ENCODE data around the gene QRFP.
"Not testable (repeated sequence)": the region's sequence is repeated elsewhere in the genome, so short reads cannot be mapped to it uniquely, and the experiment has no call there.

The QRFP gene

GRCh38 chr9:130858739-130859705, 37.6 kb downstream of the QRFP start:
- in situ Hi-C loops (cut with MboI; ENCODE audit: low sequenced_read_pairs) = no loop called here

DNA sequence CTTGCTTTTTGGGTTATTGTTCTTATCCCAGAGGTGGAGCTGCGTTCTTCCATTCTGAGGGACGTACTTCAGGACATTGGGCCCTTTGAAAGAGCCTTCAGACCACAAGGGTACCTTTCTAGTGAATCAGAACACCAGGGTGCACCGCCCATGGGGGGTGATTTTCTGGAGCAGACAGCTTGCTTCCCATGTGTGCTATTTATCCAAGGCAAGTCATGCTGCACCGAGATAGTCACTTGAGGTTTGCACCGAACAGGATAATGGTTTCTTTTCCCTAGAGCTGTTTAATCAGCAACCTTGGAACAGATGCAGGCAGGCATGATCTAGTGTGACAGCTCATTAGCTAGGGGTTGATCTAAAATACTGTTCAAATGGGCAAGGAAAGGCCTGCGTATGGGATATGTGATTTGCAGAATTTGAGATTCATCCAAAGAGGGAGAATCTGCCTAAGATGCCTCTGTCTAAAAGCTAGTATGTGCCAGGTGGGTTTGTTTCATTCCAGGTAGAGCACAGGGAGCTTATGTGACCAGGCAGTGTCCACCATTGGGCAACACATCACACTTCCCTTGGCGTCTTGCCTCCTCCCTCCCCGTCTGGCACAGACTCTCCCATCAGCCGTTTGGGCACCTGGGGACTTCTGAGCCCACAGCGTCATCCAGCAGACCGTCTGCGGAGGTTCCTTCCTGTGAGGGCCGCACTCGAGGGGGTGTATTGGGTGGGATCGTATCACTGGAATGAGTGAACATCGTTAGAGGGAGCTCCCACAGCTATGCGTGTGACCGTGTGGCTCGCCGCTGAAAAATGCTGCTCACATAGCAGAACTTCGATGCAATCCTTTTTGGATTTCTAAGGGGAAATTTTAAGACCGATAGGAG, 38.5 kb downstream of the QRFP start:
- in situ Hi-C loops (cut with MboI; ENCODE audit: low sequenced_read_pairs) = no loop called here

- in situ Hi-C loops (cut with MboI; ENCODE audit: low sequenced_read_pairs) = no loop called here
These were observed 40.1 kb downstream of the QRFP start for GRCh38 chr9:130856474-130856873.

GRCh38 chr9:130854835-130855234, 41.8 kb downstream of the QRFP start:
- in situ Hi-C loops (cut with MboI; ENCODE audit: low sequenced_read_pairs) = no loop called here

DNA sequence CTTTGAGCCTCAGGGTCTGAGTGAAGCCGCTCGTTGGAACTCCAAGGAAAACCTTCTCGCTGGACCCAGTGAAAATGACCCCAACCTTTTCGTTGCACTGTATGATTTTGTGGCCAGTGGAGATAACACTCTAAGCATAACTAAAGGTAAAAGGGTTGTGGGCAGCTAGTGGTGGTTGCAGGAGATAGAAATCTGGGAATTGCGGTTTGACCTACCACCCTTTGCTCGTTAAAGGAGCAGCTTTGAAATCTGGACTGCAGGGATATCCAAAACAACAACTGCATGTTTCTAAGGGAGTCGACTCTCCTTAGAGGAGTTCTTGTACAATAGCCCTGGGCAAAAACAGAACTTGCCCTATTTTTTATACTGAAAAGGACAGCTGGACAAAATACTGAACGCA, 42.5 kb downstream of the QRFP start:
- in situ Hi-C loops (cut with MboI; ENCODE audit: low sequenced_read_pairs) = no loop called here

DNA sequence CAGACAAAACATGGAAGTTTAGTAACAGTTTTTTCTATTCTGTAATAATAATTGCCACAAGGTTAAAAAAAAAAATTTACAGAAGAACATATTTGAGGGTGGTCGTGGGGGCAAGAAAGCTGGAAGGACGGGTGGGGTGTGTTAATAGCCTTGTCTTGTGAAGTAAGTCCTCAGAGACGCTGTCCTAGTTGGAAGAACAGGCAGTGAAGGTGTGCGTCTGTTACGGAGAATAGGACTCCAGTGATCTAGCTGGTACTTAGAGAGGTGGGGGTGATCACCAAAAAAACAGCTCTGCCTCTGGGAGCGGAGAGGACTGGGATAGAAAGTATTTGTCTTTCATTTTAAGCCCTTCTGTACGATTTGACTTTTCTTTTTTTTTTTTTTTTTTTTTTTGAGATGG, 43.8 kb downstream of the QRFP start:
- in situ Hi-C loops (cut with MboI; ENCODE audit: low sequenced_read_pairs) = no loop called here

- in situ Hi-C loops (cut with MboI; ENCODE audit: low sequenced_read_pairs) = no loop called here
These were observed 47.3 kb downstream of the QRFP start for GRCh38 chr9:130849356-130849755.

DNA sequence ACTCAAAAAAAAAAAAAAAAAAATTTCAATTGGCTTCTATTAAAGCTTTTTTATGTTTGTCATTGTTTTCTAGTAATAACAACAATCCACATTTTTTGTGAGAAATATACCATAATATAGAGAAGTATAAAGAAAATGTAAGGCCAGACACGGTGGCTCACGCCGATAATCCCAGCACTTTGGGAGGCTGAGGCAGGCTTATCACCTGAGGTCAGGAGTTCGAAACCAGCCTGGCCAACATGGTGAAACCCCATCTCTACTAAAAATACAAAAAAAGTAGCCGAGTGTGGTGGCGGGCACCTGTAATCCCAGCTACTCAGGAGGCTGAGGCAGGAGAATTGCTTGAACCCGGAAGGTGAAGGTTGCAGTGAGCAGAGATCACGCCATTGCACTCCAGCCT, 48.1 kb downstream of the QRFP start:
- in situ Hi-C loops (cut with MboI; ENCODE audit: low sequenced_read_pairs) = not testable (repeated sequence)

DNA sequence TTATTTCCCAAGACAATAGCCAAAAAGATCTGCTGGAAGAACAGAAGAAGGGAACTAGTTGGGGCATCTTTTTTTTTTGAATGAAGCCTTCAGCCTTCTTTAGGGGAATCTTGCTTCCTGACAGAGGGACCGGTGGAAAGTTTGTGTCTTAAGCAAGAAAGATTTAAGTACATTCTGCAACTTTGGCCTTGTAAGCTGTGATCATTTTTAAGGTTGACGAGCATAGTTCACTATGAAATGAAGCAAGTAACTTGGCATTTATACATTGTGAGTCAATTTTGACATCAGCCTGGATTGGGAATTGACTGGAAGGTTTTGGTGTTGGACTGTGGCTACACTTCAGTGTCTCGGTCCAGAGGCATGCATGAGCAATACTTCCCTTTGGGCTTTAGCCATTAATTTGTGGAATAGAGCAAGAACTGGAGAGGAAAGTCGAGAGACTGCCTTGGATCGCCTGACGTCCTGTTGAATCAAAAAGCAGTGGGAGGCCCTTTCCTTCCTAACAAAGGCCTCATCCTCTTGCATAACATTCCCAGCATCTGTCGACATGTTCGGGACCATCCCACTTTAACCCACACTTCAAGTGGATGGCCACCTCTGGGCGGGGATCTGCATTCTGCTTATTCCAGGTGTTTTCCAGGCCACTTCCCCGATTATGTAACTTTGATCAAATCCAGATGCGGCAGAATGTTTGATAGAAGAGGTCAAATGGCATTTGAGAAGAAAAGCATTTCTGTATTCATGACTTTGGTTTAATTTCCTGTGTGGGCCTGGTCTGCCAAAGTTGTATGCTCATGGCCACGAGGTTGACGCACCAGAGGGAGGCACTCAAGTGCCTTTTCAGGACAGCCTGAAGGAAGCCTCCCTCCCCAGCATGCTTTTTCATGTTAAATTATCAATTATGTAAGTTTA, 49.0 kb downstream of the QRFP start:
- in situ Hi-C loops (cut with MboI; ENCODE audit: low sequenced_read_pairs) = no loop called here

GRCh38 chr9:130846487-130847305, 49.9 kb downstream of the QRFP start:
- in situ Hi-C loops (cut with MboI; ENCODE audit: low sequenced_read_pairs) = no loop called here

DNA sequence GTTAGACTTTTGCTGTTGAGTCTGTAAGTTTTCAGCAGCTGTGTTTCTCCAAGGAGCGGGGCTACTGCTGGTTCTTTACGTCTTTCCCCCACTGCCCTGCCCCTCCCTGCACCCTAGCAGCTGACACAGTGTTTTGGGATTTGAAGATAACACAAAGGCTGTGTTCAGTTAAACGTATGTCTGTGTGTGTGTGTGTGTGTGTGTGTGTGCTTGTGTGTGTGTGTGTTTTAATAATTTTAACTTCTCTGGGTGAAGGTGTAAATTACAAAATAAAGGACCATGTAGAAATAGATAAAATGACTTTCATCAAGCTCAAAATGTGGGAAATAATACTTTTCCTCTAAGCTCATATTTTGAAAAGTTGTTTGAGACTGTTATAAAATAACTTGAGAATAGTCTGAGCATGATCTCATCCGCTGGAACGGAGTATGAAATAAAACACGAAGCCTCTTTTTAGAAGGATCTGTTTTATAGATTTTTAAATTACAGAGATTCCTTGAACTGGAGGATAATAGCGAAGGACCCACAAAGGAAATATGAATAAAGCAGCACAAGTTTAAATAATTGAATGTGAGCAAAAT, 50.6 kb downstream of the QRFP start:
- in situ Hi-C loops (cut with MboI; ENCODE audit: low sequenced_read_pairs) = no loop called here

GRCh38 chr9:130845254-130845653, 51.4 kb downstream of the QRFP start:
- in situ Hi-C loops (cut with MboI; ENCODE audit: low sequenced_read_pairs) = no loop called here

- in situ Hi-C loops (cut with MboI; ENCODE audit: low sequenced_read_pairs) = no loop called here
These were observed 52.6 kb downstream of the QRFP start for GRCh38 chr9:130844044-130844451.

DNA sequence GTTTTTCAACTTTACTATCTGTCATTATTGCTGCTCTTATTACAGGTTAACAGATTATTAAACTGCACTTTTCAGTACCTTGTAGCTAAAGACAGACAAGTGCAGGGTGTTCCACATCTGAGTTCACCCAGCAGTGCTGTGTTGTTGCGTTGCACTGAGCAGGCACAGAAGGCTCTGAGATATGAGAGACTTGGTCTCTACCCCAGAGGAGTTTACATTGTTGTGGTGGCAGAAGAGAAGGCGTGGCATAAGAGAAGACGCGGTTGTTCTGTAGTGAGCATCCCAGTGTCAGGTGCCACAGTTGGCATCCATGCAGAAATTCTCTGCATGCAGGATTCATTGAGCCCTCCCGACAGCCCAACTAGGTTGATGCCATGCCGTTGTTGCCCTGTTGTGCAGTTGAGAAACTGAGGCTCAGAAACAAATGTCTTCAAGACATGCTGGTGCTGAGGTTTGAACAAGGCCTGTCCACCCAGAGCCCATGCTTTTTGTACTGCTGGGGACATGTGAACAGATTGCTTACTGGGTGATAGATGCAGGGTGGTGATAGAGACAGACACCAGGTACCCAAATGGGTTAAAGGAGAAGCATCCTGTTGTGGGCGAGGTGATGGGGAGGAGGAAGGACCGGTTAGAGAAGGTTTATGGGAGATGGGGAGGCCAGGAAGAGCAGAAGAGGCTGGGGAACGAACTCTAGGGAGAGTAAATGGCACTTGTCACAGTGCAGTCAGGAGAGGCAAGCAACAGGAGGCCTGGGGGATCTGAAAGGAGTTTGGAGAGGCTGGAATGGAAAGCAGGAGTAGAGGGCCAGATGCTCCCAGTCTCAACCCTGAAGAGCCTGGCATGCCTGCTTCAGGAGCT, 53.3 kb downstream of the QRFP start:
- in situ Hi-C loops (cut with MboI; ENCODE audit: low sequenced_read_pairs) = no loop called here

Data from HL-60/S4 treated with phorbol 12-myristate 13-acetate at 8.2 ng/mL for 4 days and 3 days (cell line).